ENCODE results near the gene TMPRSS4.

TMPRSS4 gene

DNA sequence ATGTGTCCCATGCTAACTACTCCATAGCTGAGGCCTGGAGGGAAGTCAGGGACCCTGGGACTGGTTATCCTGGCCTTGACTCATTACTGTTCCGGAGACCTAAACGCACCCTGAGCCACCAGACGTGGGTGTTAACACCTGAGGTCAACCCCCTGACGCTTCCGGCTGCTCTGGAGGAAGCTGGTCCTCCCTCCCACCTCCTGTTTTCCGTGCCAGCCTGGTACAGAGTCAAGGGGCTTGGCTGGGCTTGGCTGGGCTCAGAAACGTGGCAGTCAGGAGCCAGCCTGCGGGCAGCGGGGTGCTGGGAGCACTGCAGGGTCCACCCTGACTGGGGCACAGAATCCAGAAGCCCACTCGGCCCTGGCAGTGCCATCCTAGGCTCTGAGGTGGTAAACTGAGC is 2.6 kb downstream of the TMPRSS4 start:
- no peak for DNase-seq (ENCODE audit: low read depth in 2 of 2)

DNA sequence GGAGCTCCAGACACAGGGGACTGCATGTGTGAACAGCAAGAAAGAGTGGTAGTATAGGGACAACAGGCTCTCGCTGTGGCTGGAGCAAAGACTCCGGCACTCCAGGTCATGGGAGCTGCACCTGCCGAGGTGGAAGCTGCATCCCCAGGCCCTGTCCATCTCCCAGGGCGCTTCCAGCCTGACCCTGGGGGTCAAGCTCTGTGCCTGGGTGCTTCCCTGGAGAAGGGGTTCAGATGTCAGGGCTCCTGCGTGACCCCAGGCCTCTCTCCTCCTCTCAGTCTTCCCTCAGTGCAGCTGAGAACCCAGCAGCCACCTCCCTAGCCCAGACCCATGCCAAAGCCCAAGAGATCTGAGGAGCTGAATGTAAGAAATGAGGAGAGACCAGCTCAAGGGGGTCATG is 3.4 kb downstream of the TMPRSS4 start:
- DNase-seq (ENCODE audit: low read depth in 2 of 2) = no peak

DNA sequence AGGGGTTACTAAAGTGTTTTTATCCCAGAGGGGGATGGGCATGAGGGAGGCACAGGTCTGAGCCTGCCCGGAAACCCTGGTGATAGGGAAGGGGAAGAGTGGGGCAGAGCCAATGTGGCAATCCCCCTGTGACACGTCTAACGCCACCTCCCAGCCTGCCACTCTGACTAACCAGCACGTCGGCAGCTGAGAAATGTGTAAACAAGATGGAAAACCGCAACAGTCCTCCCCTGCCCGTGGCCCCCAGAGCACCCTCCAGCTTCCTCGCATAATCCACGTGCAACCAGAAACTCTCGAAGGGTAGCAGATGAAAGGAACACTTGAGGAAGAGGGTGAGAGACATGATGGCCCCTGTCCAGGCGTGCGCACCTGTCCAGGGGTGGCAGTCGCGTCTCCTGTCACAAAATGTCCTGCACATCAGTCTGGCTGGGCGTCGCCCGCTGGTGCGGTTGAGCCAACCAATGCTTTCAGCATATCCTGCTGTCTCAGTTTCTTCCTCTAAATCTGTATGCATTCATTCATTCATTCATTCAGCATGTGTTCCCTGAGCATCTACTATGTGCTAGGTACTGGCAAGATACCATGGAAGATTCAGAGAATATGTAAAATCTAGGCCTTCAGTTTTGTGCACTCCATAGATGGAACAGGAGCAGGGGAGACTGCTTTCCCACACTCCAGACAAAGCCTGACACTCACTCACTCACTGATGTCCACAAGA is 4.5 kb downstream of the TMPRSS4 start:
- DNase-seq (ENCODE audit: low read depth in 2 of 2) = no peak

DNA sequence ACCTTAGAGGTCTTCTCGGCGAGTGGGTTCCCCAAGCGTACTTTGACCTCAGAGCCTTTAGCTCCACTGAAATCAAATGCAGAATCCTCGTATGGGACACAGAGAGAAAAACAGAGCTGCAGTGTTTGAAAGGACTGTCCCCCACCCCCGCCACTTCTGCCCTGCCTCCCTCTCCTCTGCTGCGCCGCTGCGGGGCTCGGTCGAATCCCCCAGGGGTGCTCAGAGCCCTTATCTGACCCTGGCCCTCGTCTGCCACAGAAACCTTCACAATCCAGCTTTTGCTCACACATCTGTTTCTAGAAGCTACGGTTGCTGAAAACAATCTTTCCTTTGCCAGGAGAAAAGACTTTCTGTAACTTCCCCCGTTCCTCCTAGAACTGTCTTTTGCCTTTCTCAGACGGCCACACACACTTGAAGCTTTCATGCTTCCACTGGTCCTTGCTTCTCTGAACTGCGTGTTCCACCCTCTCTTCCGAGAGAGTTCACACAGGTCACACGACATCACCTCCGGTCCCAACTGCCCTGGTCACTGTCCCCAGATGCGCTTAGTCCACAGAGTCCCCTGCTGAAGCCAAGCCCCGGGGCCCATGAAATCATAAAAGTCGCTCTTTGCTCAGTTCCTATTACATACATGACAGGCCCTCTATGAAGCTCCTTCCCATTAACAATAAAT is 6.1 kb downstream of the TMPRSS4 start:
- DNase-seq (ENCODE audit: low read depth in 2 of 2) = no peak

DNA sequence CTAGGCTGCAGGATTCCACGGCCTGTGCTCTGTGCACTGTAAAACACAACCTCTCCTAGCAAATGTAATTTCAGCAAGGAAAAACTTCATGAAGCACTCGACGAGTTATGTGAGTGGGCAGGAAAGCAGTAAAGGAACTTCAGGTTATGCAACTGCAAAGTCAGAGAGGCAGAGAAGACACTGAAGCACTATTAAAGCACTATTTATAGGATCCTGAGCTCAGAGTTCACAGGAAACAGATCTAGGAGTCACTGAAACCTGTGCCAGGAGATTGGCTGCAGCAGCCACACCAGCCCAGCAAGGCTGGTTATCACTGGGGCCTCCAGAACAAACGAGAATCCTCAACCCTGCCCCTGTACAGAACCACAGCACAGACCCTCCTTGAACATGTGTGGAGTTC is 7.4 kb downstream of the TMPRSS4 start:
- no peak for DNase-seq (ENCODE audit: low read depth in 2 of 2)

DNA sequence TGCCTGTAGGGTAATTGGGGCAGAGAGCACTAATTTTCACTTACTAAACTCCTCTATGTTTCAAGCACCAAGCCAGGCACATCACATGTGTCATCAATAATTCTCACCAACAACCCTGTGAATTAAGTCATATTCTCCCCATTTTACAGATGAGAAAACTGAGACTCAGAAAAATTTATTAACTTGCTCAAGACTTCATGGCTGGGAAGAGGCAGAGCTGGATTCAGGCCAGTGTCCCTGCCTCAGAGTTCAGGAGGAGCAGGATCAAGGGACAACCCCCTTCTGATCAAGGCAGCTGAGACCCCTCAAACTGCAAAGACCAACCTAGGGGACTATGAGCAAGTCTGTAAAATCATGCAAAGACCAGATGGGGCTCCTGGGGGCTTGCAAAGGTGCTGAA is 7.8 kb downstream of the TMPRSS4 start:
- DNase-seq (ENCODE audit: low read depth in 2 of 2) = no peak

DNA sequence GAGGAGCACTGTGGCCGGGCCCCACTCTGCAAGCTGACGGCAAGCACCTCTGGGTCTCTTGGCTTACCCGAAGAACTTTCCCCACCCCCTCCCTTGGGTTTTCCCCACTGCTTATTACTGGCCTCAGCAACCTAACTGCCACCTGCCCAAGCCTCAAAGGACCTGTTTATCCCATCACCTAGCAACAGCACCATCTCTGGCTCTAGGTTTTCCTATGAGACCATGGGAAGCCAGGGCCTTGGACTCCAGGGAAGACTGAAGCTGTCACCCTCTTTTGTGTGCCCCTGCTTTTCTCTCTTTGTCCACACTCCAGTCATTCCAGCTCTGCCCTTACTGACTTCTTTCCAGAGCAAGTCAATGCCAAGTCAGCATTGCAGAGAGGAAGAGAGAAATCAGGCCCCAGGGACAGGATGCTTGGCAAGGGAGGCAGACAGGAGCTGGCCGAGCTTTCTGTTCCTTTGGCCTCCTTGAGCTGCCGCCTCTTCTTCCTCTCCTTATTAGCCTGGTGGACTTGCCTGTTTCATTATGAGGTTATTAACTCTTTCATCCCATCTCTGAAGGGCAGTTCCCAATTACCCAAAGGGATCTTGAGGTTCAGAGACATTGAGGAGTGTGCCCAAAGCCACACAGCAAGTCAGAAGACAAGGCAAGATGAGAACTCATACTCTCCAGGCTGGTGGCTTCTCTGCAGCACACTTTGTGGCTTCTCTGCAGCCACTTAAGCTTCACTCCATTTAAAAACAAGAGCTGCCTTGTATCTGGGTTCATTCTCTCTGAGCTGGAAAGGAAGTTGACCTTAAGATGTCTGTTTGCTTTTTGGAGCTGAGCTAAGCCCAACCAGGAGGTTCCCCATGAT is 10.3 kb downstream of the TMPRSS4 start, which contains the start of gene SMIM35:
TSS of gene SMIM35 (minus strand) at position 51 of the 856 bp plus-strand sequence. CDS start 206 bp downstream, outside the sequence.
- no peak for DNase-seq (ENCODE audit: low read depth in 2 of 2)

DNA sequence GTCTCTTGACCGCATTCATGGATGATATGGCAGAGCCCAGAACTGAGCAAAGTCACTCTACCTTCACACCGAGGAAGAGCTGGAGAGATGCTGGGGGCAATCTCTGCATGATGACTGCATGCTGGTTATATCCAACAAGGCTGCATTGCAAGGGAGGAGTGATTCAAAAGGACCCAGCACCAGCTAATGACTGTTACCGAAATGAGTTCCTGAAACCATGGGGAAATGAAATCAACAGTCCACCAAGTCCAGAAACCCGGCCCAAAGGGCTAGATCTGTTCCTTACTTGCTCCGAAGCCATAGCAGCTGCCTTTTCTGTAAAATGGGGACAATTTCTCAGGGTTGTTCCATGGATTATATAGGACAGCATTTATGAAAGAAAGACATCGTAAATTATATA is 11.1 kb downstream of the TMPRSS4 start:
- no peak for DNase-seq (ENCODE audit: low read depth in 2 of 2)

DNA sequence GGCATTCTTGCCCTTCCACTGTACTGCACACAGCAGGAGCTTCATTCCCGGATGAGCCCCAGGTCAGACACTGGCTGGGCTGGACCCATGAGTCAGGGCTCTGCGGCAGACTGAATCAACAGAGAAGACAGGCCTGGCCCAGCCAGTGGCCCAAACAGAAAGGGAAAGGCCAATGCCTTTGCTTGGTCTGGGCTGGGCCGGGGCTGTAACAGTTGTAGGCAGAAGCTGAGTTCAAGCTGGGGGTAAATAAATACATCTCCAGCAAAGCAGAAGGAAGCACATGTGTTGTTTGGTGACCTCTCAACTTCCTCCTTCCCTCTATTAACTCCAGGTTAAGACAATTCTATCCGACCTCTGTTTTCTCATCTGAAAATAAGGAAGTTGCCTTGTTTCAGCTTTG is 11.7 kb downstream of the TMPRSS4 start:
- no peak for DNase-seq (ENCODE audit: low read depth in 2 of 2)

DNA sequence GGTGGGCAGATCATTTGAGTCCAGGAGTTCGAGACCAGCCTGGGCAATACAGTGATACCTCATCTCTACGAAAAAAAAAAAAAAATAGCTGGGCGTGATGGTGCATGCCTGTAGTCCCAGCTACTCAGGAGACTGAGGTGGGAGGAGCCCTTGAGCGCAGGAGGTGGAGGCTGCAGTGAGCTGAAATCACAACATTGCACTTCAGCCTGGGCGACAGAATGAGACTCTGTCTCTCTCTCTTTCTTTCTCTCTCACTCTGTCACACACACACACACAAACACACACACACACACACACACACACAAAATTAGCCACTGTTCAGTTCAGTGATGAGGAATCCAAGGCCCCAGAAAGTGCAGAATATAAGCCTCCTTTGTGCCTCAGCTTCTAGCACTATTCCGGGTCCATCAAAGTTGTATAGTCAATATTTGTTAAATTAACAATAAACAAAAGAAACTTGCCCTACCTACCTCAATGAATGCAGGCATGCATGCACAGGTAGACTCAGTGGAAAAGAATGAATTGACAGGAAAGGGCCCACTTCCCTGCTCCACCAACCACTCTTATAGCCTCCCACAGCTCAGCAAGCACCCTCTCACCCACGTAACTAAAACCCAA is 13.8 kb downstream of the TMPRSS4 start:
- DNase-seq (ENCODE audit: low read depth in 2 of 2) = no peak

DNA sequence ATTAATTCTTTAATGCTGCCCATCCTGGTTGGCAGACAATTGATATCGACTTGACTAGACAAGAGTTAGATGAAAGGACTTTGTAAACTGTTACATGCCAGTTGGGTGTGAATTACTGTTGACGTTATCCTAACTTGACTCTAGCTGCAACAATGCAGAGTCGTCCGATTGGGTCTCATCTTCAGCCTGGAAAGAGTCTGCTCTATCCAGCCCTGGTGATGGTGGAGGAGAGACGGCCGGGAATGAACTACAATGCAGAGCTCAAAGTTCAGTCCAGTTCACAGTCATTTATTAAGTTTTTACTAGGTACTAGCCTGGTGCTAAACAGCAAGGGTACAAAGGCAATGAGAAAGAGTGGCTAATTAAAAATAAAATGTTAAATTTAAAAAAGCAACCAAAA is 14.8 kb downstream of the TMPRSS4 start:
- no peak for DNase-seq (ENCODE audit: low read depth in 2 of 2)

DNA sequence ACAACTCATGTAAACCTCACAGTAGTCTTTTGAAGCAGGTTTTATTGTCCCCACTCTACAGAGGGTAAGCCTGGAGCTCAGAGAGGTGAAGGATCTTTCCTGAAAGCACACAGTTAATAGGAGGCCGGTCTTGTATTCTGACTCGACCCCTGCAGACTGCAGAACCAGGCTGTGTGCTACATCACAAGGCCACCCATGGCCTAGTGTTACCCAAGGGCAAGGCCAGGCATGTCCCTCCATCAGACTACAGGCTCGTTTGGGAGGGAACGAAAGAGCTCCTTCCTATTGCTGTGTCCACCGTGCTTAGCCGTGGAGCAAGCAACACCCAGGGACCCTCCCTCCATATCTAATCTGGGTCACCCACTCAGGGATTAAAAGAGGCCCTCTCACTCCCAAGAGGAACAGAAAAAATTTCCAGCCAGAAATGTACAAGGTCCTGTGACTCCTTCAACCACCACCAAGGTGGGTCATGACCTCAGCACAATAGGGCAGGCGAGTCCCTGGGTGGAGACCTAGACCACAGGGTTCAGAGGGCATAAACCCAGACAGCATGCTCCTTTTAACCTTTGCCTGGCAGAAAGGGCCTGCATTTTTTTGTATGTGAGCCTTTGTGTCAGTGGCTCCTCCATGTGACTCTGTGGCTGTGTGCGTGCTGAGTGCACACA is 16.2 kb downstream of the TMPRSS4 start:
- no peak for DNase-seq (ENCODE audit: low read depth in 2 of 2)

DNA sequence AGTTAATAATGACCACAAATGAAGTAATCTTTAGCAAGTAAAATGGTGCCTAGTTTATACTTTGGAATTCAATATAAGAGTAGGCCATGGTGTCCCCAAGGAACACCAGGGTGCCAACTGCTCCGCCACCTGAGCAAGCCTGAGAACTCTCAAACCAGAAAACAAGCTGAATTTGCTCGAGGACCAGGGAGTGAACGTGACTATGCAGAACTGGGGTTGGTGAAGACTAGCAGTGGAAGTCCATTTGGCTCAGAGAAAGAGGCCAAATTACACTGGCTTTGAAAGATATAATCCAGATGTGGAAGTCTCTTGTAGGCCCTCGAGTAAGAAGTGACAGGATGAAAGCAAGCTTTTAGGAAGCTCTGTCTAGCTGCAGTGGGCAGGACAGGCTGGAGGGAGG is 18.6 kb downstream of the TMPRSS4 start:
- no peak for DNase-seq (ENCODE audit: low read depth in 2 of 2)

DNA sequence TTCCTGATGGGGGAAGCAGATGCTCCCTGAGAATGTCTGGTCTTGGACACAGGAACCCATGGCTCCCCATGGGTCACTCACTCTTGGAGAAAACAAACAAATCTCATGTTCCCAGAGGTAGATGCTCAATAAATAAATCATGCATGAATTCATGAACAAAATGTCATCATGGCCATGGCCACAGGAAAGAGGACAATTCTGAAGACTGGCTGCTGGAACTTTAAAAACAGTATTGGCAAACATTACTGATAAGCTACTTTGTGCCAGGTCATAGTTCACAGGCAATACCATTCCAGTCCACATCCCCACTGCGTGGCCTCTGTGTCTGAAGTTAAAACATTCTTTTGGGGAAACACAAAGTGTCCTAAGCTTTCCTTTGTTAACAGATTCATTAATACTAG is 19.1 kb downstream of the TMPRSS4 start:
- DNase-seq (ENCODE audit: low read depth in 2 of 2) = no peak

DNA sequence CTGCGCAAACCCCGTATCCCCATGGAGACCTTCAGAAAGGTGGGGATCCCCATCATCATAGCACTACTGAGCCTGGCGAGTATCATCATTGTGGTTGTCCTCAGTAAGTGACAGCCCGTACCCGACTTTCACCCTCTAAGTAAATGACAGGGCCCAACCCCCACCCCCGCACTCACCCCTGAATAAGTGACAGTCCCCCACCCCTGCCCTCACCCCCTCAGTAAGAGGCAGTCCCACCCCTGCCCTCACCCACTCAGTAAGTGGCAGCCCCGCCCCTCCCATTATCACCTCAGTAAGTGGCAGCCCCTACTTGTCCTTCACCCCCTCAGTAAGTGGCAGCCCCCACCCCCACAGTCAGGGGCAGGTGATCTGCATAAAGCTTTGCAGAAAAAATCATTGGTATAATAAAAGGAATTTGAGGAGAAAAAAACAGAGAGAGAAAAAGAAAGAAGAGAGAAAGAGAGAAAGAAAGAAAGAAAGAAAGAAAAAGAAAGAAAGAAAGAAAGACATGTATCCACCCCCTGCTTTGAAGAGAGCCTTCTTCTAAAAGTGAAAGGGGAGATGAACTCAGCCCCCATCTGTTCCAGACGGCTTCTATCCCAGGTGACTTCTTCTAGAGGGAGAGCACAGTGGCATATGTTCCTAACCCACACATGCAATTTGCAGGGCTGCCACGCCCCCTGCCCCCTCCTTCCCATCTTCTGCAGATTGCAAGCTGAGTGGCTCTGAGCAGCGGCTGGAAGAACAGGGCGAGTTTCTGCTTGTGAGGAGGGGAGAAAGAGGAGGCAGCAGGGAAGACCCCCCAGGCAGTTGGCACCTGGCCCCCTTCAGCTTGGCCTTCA is 22.3 kb downstream of the TMPRSS4 start:
- DNase-seq (ENCODE audit: low read depth in 2 of 2) = no peak

DNA sequence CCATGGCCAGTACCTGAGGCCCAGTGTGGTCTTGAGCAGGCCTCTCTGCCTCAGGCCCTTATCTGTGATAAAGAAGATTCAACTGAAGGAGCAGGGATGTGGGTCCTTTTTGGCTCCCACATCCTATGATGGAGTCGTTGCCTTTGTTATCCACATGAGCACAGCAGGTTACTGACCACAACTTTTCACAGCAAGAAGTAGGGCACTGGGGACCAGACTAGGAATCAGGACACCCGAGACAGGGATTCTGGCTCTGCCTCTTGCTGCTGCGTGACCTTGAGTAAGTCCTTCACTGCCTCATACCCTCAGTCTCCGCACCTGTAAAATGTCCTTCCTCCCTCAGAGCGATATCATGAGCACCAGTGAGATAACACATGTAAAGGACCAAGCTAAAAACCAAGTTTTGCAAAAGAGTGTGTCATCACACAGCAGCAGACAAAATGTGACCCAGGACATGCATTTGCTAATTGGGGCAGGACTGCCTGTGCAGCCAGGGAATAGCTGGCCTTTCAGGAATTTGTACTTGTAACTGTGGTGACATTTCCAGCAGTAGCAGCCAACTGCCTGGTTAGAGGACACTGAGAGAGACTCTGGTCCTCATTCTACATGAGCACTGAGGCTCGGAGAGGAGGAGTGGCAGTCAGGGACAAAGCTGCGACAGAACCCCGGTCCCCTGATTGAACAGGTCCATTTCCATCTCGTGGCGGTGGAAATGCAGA is 23.1 kb downstream of the TMPRSS4 start:
- no peak for DNase-seq (ENCODE audit: low read depth in 2 of 2)

DNA sequence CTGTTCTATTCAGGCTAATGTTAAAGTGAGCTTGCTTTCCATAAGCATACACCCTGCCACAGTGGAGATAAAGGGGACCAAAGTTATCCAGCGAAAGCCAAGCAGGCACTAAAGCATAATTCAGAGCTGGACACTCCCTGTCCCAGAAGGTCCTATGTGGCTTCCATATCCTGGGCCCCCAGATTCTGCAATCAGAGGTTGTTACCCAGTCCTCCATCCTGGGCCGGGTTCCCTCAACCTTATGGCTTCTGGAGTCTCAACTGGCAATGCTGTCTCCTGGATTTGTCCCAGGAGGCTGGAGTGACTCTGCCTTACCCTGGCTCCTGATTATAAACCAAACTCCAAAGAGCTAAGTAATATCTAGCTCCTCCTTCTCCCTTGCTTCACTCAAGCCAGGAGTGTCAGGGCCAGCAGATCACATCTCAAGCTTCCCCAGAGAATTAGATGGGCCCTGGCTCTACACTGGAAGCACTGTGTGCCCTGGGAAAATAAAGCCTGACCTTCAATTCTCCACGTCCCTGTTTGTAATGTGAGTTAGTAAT is 23.9 kb downstream of the TMPRSS4 start:
- DNase-seq (ENCODE audit: low read depth in 2 of 2) = no peak

DNA sequence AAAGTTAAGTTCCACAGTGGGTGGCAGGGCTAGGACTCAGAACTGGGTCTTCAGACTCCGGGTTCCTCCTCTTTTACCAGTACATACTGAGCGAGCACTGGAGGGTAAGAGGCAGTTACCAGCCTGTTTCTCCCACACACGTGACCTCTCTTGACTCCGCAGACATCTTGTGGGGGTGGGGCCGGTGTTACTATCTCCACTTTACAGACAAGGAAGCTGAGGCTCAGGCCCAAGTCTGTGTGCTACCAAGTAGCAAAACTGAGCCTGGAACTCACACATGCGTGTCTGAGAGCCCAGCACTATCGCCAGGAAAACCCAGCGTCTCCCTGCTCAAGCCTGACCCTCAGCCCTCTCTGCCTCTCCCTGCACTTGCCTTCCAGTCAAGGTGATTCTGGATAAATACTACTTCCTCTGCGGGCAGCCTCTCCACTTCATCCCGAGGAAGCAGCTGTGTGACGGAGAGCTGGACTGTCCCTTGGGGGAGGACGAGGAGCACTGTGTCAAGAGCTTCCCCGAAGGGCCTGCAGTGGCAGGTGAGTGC is 25.9 kb downstream of the TMPRSS4 start:
- no peak for DNase-seq (ENCODE audit: low read depth in 2 of 2)

DNA sequence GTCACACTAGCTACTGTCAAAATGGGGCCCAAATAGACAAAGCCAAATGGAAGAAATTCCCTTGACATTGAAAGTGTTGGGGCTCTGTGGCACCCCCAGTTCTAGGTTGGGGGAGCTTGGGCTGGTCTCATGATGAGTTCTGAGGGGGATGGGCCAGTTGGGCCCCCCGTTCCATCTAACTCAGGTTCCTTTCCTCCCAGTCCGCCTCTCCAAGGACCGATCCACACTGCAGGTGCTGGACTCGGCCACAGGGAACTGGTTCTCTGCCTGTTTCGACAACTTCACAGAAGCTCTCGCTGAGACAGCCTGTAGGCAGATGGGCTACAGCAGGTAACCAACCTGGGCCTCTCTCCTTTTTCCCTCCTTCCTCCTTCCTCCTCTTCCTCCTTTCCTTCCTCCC is 27.6 kb downstream of the TMPRSS4 start:
- DNase-seq (ENCODE audit: low read depth in 2 of 2) = no peak

All from stimulated activated CD8-positive, alpha-beta memory T cell treated with anti-CD3 and anti-CD28 coated beads, Interleukin-15, amount 100 ng/mL, for 48 hours (primary cell).